GM10248 (cell line): ENCODE data around the gene PSMD3.

Experiments
- CTCF ChIA-PET: fragments of 300-600 bp; sonication (Branson Sonifier 250); formaldehyde crosslinking; extraction: SDS; loops from one replicate; lab custom pipeline; 2021; ENCODE audit warnings: antibody characterized with exemption; lab: Yijun Ruan, JAX
- POLR2A ChIA-PET: fragments of 350-650 bp; sonication (Branson Sonifier 250); formaldehyde crosslinking; extraction: SDS; loops from one replicate; lab custom pipeline; 2020; ENCODE audit warnings: antibody characterized with exemption; lab: Yijun Ruan, JAX
- DNase-seq: peaks from one replicate; pipeline ENCODE4 v3.0.0; 2012; ENCODE audit errors: extremely low spot score
- CTCF ChIP-seq: IDR thresholded peaks from 2 replicates; pipeline ENCODE4 v1.5.1; 2012; ENCODE audit warnings: mild to moderate bottlenecking, low read depth; ENCODE audit errors: extremely low read depth, missing control alignments, control extremely low read depth

The PSMD3 gene

GRCh38 chr17:40022961-40023541, 42.4 kb downstream of the PSMD3 start:
- ChIA-PET CTCF (interaction anchor here (2.5 to 11.5 kb wide), 2 partner anchors 8 to 63 kb away, joined by 6 to 137 read pairs; partner anchors contain the start of gene CSF3), POLR2A (no interaction called here)
- no peak for DNase-seq
- no peak for TF ChIP-seq CTCF

GRCh38 chr17:40023590-40024292, 43.1 kb downstream of the PSMD3 start:
- POLR2A ChIA-PET, result no interaction called here
- no peak for DNase-seq
- no peak for TF ChIP-seq CTCF
- CTCF ChIA-PET, result interaction anchor here (1.0 to 11.5 kb wide), 2 partner anchors 9 to 399 kb away, joined by 3 to 137 read pairs; partner anchors contain the start of gene CSF3

GRCh38 chr17:40024901-40025300, 44.3 kb downstream of the PSMD3 start:
- CTCF ChIA-PET, result interaction anchor here (1.0 to 11.5 kb wide), 10 partner anchors 10 to 403 kb away, joined by 3 to 137 read pairs (median 7); partner anchors contain the start of genes CSF3 and MED24

GRCh38 chr17:40025559-40025958, 45.0 kb downstream of the PSMD3 start:
- ChIA-PET CTCF (interaction anchor here (1.0 to 11.5 kb wide), 14 partner anchors 10 to 404 kb away, joined by 3 to 137 read pairs (median 6); partner anchors contain the start of genes CSF3 and MED24), POLR2A (no interaction called here)
- TF ChIP-seq CTCF, result no peak
- DNase-seq, result no peak

More at GRCh38 chr17:40024901-40025300, 44.3 kb downstream of the PSMD3 start:
- no peak for DNase-seq
- POLR2A ChIA-PET, result no interaction called here
- TF ChIP-seq CTCF, result no peak

- ChIA-PET CTCF (interaction anchor here (0.8 to 11.5 kb wide), 39 partner anchors 11 to 404 kb away, joined by 3 to 137 read pairs (median 5); partner anchors contain the start of genes CSF3, MED24, PSMD3 and THRA), POLR2A (no interaction called here)
- TF ChIP-seq CTCF, result no peak
- DNase-seq, result no peak
Measured at GRCh38 chr17:40025991-40026815, 45.6 kb downstream of the PSMD3 start.
